Measurements from ENCODE around the gene APPL2.
A peak's percentile ranks its signal among the peaks of the same experiment; 100 is the strongest.
"Not testable (repeated sequence)": the region's sequence is repeated elsewhere in the genome, so short reads cannot be mapped to it uniquely, and the experiment has no call there.

APPL2 gene

DNA sequence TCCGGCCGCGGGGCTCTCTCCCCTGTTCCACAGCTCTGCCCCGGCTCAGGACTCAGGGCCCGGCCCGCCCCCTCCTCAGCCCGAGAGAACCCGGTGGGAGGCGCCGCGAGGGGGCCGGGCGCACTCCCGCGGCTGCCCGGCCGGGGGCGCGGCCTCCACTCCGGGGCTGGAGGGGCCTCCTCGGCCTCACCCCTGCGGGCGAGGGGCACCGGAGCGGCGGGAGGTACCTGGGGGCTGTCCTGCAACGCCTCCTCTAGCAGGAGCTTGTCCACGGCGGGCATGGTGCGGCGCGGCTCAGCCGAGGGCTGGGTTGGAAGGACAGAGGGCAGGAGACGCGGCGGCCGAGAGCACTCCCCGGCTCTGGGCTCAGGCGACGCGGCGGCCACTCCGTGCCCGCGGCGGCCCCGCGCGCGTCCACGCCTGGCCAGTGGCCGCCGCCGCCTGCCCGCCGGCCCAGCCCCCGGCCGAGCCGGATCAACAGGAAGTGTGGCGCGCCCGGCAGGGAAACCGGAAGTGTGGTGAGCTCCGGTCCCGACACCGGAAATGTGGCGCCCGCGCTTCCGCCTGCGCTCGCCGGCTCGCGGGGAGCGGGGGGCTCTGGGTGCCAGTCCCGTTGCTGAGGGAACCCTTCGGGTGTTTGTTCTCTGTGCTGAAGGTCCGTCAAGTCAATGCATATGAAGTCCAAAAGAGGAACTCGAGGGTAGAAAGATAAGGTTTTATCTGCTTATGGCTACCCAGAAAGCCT is at the start of gene APPL2:
Gene APPL2 (minus strand): TSS at position 443 of the 745 bp plus-strand sequence. CDS start 162 bp downstream, at position 281.
- DNase-seq, result peak; percentile 81

- no peak for DNase-seq
These were observed 49.4 kb upstream of the APPL2 start for GRCh38 chr12:105285378-105285777.

- DNase-seq, result no peak
These were observed 45.7 kb upstream of the APPL2 start for GRCh38 chr12:105281694-105282049.

DNA sequence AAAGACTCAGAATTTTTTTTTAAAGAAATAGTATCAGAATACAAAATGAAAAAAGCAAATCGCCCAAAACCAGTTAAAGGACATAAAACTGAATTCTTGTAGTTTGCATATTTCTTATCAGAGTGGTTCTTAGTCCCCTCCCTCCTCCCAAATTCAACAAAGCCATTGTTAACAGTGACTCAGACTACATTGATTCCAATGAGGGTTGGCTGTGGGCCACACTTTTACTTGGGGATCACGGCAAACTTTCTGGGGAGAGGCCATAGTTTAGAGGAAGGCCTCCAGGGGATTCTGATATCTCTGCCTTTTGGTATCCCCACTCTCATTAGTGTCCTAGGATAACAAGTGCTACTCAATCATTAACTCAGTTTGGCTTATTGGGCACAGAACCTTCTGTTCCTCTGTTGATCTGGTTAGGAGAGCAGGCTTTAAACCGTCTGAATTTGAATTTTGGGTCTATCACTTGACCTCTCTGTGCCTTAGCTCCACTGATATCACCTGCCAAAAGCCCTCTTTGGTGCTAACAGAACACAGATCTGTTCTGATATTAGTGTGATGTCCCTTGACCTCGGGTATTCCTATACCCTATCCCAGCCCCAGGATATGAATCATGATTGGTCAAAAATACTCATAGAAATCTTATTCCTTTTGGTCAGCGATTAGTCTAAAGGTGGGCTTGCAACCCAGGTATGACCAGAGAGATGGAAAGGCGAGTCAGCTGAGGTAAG is 45.2 kb upstream of the APPL2 start:
- DNase-seq, result no peak

DNA sequence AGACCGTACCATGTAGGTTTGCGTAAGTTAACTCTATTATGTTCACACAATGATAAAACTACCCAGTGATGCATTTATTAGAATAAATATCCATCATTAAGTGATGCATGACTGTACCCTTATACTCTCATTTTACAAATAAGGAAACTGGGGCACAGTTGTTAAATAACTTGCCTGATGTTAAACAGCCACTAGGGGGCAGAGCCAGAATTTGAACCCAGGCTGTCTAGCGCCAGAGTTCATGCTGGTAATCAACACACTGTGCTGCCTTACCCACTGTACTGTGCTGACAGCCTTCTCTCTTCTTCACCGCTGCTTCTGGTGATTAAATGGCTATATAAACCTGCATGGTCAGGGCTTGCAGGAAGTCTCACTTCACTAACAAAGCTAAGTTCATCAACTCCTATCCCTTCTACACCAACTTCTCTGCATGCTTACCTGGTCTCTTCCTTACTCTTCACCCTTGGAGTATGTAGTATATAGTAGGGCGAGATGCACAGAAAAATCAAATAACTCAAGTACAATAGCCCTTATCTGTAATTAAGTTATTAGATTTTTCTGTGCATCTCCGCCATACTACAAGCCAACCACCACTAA is 43.6 kb upstream of the APPL2 start:
- DNase-seq, result peak; percentile 7

DNA sequence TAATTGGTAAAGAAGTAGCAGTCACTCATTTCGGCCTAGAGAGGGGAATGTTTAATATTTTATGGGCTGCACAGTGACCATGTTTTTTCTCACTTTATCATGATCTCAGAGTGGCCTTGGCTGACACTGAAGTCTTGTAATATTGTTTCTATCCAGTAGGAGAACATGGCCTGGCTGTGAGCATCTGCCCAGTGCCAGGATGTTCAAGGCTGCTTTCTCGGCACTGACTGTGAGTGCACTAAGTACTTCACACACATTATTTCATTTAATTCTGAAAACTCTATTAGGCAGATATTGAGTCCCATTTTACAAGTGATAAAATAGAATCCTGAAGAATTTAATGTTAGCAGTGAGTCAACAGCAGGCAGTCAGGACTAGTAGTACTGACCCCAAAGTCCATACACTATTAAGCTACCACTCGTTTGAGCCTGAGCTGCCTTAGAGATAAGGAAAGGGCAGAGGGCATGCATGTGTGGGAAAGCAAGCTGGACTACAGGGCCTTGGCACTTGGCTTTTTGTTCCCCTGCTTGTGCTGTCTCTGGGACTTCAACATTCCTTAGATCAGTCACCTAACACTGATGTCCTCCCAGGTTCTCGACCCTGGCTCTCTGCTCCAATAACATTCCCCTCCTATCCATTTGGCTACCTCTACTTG is 42.2 kb upstream of the APPL2 start:
- no peak for DNase-seq

GRCh38 chr12:105275997-105276733 is 40.2 kb upstream of the APPL2 start:
- no peak for DNase-seq

GRCh38 chr12:105274571-105274970 is 38.6 kb upstream of the APPL2 start:
- DNase-seq, result no peak

- no peak for DNase-seq
These were observed 37.6 kb upstream of the APPL2 start for GRCh38 chr12:105273601-105274000.

DNA sequence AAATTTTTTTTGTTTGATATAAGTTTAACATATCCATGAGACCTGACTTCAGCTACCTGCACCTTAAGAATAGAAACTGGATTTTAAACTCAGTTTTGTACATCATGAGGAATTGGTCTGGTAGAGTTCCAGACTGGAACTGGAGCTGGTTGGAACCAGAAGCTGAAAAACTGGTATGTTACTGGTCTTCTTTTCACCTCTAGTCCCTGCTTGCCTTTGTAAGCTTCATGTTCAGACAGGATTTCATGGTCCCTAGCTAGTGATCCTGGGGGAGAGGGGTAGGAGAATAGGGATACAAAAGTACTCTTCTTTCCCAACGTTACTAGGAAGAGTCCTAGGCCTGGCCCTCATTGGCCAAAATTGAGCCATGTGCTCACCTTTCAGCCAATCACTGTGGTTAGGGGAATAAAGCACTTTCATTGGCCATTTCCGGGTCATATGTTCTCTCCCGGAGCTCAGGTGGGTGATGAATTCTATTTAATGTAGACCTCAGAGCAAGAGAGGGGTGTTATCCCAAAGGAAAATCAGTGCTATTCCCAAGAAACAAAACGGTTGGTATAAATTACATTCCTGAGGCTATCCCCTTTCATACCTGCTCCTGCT is 36.9 kb upstream of the APPL2 start:
- DNase-seq, result no peak

DNA sequence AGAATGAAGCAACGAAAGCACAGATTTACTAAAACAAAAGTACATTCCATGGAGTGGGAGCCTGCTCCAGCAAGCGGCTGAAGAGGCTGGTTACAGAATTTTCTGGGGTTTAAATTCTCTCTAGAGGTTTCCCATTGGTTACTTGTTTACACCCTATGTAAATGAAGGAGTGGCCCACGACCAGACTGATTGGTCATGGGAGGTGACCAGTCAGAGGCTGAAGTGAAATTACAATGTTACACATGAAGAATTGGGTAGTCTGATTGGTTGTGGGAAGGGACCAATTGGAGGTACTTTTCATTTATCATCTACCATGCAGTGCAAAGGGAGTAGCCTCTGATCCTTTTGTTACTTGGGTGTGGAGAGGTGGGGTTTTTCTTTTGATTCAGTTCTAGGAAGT is 36.2 kb upstream of the APPL2 start:
- no peak for DNase-seq

DNA sequence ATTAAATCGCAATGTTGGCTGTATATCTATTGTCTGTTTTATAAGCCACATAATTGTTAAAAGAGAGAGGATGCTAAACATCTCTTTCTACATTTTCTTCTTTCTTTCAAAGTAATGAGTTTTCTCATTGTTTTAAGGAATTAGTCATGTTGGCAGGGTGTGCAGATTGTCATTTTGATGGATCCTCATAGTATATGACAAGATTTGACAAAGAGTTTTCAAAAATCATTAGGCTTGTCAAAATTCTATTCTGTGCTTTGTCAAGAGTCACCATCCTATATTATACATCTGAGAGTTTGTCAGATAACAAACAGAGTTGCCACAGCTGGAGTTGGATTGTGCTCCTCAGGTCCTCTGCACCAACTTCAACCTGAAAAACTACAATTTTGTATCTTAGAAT is 35.4 kb upstream of the APPL2 start:
- DNase-seq, result no peak

DNA sequence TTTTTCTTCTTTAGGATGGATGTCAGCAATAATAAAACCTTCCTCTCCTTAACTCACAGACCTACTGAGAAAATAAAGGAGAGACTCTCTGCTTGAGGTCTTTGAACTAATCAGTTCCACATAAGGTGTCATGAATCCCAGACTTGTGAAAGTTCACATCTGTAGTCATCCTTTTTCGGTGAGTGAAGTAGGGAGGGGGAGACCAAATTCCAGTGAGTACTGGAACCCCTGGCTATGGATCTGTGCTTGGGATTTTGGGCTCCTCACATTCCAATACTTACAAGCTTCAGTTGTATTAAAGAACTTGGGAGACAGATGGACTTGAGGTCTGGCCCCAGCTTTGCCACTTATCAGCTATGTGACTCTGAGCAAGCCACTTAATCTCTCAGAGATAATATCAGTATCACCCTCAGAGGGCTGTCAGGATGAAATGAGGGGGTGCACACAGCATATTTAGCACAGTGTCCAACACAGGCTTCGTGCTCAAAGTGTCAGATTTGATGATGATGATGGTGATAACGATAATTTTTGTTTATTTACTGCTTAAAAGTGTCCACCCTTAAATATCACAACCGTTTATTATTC is 34.8 kb upstream of the APPL2 start:
- no peak for DNase-seq

DNA sequence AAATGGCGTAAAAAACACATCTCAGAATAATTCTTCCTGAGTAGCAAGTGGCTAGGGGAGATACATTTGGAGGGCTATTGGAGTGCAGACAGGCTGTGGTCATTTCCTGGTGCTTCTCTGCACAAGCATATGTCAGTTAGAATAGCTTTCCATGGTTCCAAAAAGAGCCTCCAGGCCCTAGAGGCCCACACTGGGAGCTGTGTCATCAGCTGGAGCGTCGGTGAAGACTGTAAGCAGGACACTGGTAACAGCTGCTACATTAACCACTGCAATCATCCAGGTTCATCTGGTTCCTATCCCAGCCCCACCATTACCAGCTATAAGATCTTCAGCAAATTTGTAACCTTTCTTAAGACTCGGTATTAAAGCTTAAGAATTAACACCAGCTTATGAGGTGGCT is 31.7 kb upstream of the APPL2 start:
- DNase-seq, result no peak

DNA sequence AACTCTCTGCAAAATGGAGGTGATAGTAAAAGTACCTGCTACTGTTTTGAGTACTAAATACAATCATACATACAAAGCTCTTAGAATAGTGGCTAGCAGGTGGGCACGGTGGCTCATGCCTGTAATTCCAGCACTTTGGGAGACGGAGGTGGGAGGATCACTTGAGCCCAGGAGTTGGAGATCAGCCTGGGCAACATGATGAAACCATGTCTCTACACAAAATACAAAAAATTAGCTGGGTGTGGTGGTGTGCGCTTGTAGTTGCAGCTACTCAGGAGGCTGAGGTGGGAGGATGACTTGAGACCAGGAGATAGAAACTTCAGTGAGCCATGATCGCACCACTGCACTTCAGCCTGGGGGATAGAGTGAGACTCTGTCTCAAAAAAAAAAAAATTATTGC is 28.8 kb upstream of the APPL2 start:
- DNase-seq, result no peak

- DNase-seq, result no peak
These were observed 26.6 kb upstream of the APPL2 start for GRCh38 chr12:105262461-105263184.

- no peak for DNase-seq
These were observed 25.0 kb upstream of the APPL2 start for GRCh38 chr12:105261010-105261409.

- DNase-seq, result no peak
These were observed 23.3 kb upstream of the APPL2 start for GRCh38 chr12:105259226-105259625.

- no peak for DNase-seq
These were observed 21.4 kb upstream of the APPL2 start for GRCh38 chr12:105257321-105257728.

DNA sequence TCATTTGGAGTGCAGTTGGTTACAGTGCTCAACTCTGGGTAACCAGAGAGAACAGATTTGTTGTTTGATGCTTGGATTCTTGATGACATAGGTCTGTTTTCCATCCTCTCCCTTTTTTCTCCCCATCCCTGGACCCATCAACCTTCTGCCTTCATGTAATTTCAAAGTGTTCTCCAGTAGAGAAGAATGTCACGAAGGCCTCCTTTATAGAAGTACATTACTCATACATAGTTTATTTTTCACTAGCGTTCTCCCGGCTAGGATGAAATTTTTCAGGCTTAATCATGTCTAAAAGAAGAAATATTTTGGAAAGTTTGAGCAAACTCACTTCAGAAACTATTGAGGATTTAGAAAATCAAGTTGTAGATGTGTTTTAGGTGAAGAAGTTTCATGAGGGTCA is 20.9 kb upstream of the APPL2 start:
- DNase-seq, result no peak

- not testable (repeated sequence) for DNase-seq
These were observed 20.5 kb upstream of the APPL2 start for GRCh38 chr12:105256431-105256830.

Measured in NCI-H748 treated with DMSO at 0.1 percent for 48 hours (cell line).